Hepatocyte (in vitro differentiated cells): ENCODE results near the gene CRACR2B.

Experiments
- EZH2phosphoT487 ChIP-seq: fragments of 200-600 bp; sonication (generic); IDR thresholded peaks from one replicate; pipeline ENCODE4 v1.6.1; 2018; ENCODE audit warnings: antibody characterized with exemption, mild to moderate bottlenecking, low read depth, moderate library complexity; ENCODE audit not compliant: unreplicated experiment, severe bottlenecking
- TF ChIP-seq, protein P1 (sequence below): fragments of 200-600 bp; sonication (generic); IDR thresholded peaks from 2 replicates; pipeline ENCODE4 v1.5.1; 2016; ENCODE audit warnings: antibody characterized with exemption, mild to moderate bottlenecking; ENCODE audit not compliant: poor library complexity

DNA sequence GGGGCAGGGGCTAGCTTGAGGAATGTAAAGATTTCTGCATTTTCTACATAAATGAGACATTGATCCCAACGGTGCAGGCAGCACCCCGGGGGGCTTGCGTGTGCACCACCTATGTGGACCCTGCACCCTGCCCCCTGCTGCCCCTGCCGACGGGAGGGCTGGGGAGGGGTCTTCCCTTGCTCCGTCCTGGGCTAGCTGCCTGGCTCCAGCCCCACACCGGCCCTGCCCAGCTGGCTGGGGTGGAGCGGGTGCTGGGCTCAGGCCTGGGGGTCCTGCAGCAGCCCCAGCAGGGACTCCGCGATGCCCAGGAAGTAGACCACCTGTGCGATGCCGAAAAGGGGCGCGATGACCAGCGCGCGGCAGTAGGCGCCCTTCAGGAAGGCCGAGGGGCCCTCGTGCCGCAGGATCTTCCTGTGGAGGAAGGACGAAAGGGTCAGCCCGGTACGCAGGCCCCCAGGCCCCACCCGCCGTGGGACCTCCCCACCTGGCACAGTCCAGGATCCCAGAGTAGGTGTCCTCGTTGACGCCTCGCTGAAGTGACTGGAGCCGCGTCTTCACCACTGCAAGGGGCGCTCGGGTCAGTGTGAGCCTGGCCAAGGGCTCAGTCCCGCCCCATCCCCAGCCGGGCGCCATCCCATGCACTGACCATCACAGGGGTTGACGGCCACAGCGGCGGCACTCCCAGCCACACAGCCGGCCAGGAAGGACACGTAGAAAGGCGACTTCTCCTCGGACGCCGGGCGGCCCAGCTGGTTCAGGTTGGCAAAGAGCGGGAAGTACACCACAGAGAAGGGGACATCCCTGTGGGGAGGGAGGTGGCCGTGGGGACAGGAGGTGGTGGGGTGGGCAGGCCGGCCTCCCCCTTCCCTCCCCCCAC, 35.8 kb upstream of the CRACR2B start:
- TF ChIP-seq, protein P1, sequence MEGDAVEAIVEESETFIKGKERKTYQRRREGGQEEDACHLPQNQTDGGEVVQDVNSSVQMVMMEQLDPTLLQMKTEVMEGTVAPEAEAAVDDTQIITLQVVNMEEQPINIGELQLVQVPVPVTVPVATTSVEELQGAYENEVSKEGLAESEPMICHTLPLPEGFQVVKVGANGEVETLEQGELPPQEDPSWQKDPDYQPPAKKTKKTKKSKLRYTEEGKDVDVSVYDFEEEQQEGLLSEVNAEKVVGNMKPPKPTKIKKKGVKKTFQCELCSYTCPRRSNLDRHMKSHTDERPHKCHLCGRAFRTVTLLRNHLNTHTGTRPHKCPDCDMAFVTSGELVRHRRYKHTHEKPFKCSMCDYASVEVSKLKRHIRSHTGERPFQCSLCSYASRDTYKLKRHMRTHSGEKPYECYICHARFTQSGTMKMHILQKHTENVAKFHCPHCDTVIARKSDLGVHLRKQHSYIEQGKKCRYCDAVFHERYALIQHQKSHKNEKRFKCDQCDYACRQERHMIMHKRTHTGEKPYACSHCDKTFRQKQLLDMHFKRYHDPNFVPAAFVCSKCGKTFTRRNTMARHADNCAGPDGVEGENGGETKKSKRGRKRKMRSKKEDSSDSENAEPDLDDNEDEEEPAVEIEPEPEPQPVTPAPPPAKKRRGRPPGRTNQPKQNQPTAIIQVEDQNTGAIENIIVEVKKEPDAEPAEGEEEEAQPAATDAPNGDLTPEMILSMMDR = no peak
- no peak for TF ChIP-seq EZH2phosphoT487
